Activated naive CD8-positive, alpha-beta T cell treated with anti-CD3 and anti-CD28 coated beads for 36 hours (primary cell): Measurements from ENCODE around the gene QPRT. TPM values are rescaled to one million over a fixed set of nuclear protein-coding genes. Genes with fewer than 3 reads are reported as not detected.
"Not testable (repeated sequence)": the region's sequence is repeated elsewhere in the genome, so short reads cannot be mapped to it uniquely, and the experiment has no call there.

ENCODE experiments used
- DNase-seq: peaks from one replicate; pipeline ENCODE4 v3.0.0; 2021
- H3K27ac Mint-ChIP-seq: one replicate; pipeline ENCODE4 v1.8.0; 2022; ENCODE audit warnings: mild to moderate bottlenecking, moderate library complexity, mixed read lengths
- H3K27me3 Mint-ChIP-seq: one replicate; pipeline ENCODE4 v1.8.0; 2022; ENCODE audit warnings: mild to moderate bottlenecking, mixed read lengths
- H3K36me3 Mint-ChIP-seq: one replicate; pipeline ENCODE4 v1.8.0; 2021; ENCODE audit warnings: mild to moderate bottlenecking, mixed read lengths
- H3K4me1 Mint-ChIP-seq: one replicate; pipeline ENCODE4 v1.8.0; 2021; ENCODE audit warnings: mixed read lengths
- H3K4me3 Mint-ChIP-seq: one replicate; pipeline ENCODE4 v1.8.0; 2022; ENCODE audit warnings: mild to moderate bottlenecking, moderate library complexity, mixed read lengths
- H3K9me3 Mint-ChIP-seq: one replicate; pipeline ENCODE4 v1.8.0; 2022; ENCODE audit warnings: mixed read lengths
- total RNA-seq, 2 experiments: library from RNA; stranded (reverse); gene quantifications; one replicate each; pipeline ENCODE4 v1.2.3, GENCODE V29; 2021

The QPRT gene
- total RNA-seq: 1 to 10 TPM; 5.4 to 5.5 TPM

- Mint-ChIP-seq H3K27me3 (no peaks in the 10 kb centered on the region), H3K36me3 (no peaks in the 10 kb centered on the region), H3K4me3 (peak within 1 kb of the TSS; percentile 54), H3K27ac (peak within 1 kb of the TSS; percentile 75), H3K9me3 (no peaks in the 10 kb centered on the region), H3K4me1 (peaks cover 20% of the 10 kb centered on the region)
- no peak for DNase-seq
Measured at GRCh38 chr16:29678691-29679267, at the start of gene QPRT. TSS of gene QPRT (plus strand) at chr16:29679180. CDS start at chr16:29679198, 18 bp downstream.

GRCh38 chr16:29629318-29629717 lies 49.7 kb upstream of the QPRT start:
- H3K27me3 Mint-ChIP-seq, DNase-seq, H3K36me3 Mint-ChIP-seq, H3K4me3 Mint-ChIP-seq, H3K9me3 Mint-ChIP-seq, H3K27ac Mint-ChIP-seq: not testable (repeated sequence)
- peaks cover 10% of the 10 kb centered on the region for H3K4me1 Mint-ChIP-seq

- DNase-seq, H3K27ac Mint-ChIP-seq, H3K27me3 Mint-ChIP-seq: not testable (repeated sequence)
Measured at GRCh38 chr16:29631658-29632057, 47.3 kb upstream of the QPRT start.

DNA sequence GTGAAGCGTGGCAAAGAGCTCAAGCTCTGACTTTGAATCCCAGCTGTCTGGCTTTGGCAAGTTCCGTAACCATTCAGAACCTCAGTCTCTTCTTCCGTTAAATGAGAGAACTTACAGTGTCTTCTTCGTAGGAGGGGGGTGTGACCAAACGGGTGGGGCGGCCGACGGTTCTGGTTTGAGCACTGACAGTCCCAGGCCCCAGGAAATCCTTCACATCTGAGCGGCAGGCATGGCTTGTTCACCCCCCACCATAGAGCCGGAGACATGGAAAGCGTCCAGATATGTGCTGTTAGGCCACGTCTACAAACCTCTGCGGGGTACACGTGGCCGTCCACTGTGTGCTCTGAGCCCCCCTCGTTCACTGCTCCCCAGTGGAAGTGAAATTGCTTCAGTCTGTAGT lies 43.1 kb upstream of the QPRT start:
- H3K9me3 Mint-ChIP-seq, H3K4me3 Mint-ChIP-seq, H3K27me3 Mint-ChIP-seq, DNase-seq, H3K27ac Mint-ChIP-seq, H3K36me3 Mint-ChIP-seq, H3K4me1 Mint-ChIP-seq: not testable (repeated sequence)

More at GRCh38 chr16:29631658-29632057, 47.3 kb upstream of the QPRT start:
- not testable (repeated sequence) for H3K4me3 Mint-ChIP-seq, H3K9me3 Mint-ChIP-seq, H3K36me3 Mint-ChIP-seq
- H3K4me1 Mint-ChIP-seq: peaks cover 10% of the 10 kb centered on the region

DNA sequence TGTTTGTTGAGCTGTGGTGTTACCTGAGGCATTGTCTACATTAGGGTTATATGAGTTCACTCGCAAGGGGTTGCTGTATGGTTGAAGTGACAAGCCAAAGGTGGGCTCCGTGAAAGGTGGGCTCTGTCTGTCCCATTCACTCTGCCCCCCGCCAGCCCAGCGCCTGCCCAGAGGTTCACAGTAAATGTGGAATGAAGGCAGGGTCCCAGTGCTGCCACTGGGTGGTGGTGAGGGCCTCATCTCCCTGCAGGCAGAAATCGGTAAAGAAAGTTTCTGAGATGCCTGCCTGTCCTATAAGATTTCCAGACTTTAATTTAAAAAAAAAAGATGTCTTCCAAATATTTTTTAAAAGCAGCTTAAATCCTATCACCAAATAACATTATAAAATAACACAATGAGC lies 42.6 kb upstream of the QPRT start:
- not testable (repeated sequence) for H3K4me3 Mint-ChIP-seq, H3K36me3 Mint-ChIP-seq, H3K27me3 Mint-ChIP-seq, H3K27ac Mint-ChIP-seq, H3K9me3 Mint-ChIP-seq, DNase-seq, H3K4me1 Mint-ChIP-seq

DNA sequence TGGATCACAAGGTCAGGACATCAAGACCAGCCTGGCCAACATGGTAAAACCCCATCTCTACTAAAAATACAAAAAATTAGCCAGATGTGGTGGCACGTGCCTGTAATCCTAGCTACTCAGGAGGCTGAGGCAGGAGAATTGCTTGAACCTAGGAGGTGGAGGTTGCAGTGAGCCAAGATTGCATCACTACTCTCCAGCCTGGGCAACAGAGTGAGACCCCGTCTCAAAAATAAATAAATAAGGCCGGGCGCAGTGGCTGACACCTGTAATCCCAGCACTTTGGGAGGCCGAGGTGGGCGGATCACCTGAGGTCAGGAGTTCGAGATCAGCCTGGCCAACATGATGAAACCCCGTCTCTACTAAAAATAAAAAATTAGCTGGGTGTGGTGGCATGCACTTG lies 40.2 kb upstream of the QPRT start:
- peaks cover 14% of the 10 kb centered on the region for H3K4me1 Mint-ChIP-seq
- H3K27me3 Mint-ChIP-seq, DNase-seq, H3K9me3 Mint-ChIP-seq, H3K36me3 Mint-ChIP-seq, H3K4me3 Mint-ChIP-seq, H3K27ac Mint-ChIP-seq: not testable (repeated sequence)

DNA sequence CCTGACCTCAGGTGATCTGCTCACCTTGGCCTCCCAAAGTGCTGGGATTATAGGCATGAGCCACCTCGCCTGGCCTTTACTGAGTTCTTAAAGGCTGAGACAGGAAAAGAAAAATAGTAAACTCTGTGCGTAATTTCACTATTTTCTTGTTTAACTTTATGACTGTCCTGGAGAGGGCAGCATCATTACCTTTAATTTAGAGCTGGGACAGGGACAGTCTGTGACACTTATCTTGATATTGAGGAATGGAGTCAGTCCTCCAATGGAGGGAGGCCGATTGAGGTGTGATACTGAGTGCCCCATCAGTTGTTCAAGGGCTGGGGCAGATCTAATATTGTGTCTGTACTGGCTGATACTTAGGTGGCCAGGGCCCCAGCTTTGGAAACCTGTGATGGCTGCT lies 37.4 kb upstream of the QPRT start:
- Mint-ChIP-seq H3K36me3 (no peaks in the 10 kb centered on the region), H3K4me3 (no peak overlapping the region), H3K9me3 (no peaks in the 10 kb centered on the region), H3K27ac (peak overlapping the region; percentile 62), H3K27me3 (no peaks in the 10 kb centered on the region), H3K4me1 (peaks cover 30% of the 10 kb centered on the region)
- DNase-seq: no peak

- H3K27me3 Mint-ChIP-seq: no peaks in the 10 kb centered on the region
- no peak for DNase-seq
- no peaks in the 10 kb centered on the region for H3K9me3 Mint-ChIP-seq
- no peak overlapping the region for H3K4me3 Mint-ChIP-seq
- H3K27ac Mint-ChIP-seq: no peak overlapping the region
- no peaks in the 10 kb centered on the region for H3K36me3 Mint-ChIP-seq
- peaks cover 30% of the 10 kb centered on the region for H3K4me1 Mint-ChIP-seq
Measured at GRCh38 chr16:29643596-29643995, 35.4 kb upstream of the QPRT start.

DNA sequence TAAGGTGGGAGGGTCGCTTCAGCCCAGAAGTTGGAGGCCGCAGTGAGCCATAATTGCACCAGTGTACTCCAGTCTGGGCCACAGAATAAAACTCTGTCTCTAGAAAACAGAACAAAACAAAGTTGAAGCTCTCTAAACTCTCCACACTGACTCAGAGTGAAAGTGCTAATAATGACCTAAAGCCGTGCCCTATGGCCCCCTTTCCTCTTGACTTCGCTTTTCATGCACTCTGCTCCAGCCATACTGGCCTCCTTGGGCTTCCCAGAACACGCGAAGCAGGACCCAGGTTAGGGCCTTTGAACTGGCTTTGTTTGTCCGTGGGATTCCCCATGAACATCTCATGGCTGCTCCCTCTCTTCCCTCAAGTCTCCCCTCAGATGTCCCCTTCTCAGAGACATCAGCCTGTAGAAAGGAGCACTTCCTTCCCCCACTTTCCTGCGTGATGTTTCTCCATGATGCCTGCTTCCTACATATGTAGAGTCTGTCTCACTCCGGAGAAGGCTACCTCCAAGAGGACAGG lies 34.6 kb upstream of the QPRT start:
- H3K27ac Mint-ChIP-seq: peak overlapping the region; percentile 9
- no peak for DNase-seq

GRCh38 chr16:29644973-29645693 lies 33.8 kb upstream of the QPRT start:
- DNase-seq: no peak
- Mint-ChIP-seq H3K9me3 (no peaks in the 10 kb centered on the region), H3K4me3 (no peak overlapping the region), H3K4me1 (peaks cover 37% of the 10 kb centered on the region), H3K27me3 (no peaks in the 10 kb centered on the region), H3K27ac (peak overlapping the region; percentile 78), H3K36me3 (no peaks in the 10 kb centered on the region)

More for the DNA sequence above, 34.6 kb upstream of the QPRT start:
- Mint-ChIP-seq H3K36me3 (no peaks in the 10 kb centered on the region), H3K27me3 (no peaks in the 10 kb centered on the region), H3K4me1 (peaks cover 30% of the 10 kb centered on the region), H3K9me3 (no peaks in the 10 kb centered on the region), H3K4me3 (no peak overlapping the region)

GRCh38 chr16:29645694-29646187 lies 33.2 kb upstream of the QPRT start:
- peaks cover 35% of the 10 kb centered on the region for H3K4me1 Mint-ChIP-seq
- no peak overlapping the region for H3K4me3 Mint-ChIP-seq
- no peaks in the 10 kb centered on the region for H3K36me3 Mint-ChIP-seq
- no peaks in the 10 kb centered on the region for H3K9me3 Mint-ChIP-seq
- no peaks in the 10 kb centered on the region for H3K27me3 Mint-ChIP-seq
- DNase-seq: no peak
- peak overlapping the region; percentile 78 for H3K27ac Mint-ChIP-seq

DNA sequence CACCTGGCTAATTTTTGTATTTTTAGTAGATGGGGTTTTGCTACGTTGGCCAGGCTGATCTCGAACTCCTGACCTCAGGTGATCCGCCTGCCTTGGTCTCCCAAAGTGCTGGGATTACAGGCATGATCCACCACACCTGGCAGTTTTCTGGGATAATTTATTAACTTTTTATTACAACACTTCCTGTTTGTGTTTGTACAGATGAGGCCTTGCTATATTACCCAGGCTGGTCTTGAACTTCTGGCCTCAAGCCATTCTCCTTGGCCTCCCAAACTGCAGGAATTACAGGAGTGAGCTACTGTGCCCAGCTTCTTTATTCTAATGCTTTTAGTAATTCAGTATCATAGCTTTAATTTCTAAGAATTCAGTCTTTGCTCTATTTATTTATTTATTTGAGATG lies 32.0 kb upstream of the QPRT start:
- no peak for DNase-seq
- Mint-ChIP-seq H3K9me3 (no peaks in the 10 kb centered on the region), H3K27me3 (no peaks in the 10 kb centered on the region), H3K27ac (no peak overlapping the region), H3K4me3 (no peak overlapping the region), H3K4me1 (peaks cover 25% of the 10 kb centered on the region), H3K36me3 (no peaks in the 10 kb centered on the region)

DNA sequence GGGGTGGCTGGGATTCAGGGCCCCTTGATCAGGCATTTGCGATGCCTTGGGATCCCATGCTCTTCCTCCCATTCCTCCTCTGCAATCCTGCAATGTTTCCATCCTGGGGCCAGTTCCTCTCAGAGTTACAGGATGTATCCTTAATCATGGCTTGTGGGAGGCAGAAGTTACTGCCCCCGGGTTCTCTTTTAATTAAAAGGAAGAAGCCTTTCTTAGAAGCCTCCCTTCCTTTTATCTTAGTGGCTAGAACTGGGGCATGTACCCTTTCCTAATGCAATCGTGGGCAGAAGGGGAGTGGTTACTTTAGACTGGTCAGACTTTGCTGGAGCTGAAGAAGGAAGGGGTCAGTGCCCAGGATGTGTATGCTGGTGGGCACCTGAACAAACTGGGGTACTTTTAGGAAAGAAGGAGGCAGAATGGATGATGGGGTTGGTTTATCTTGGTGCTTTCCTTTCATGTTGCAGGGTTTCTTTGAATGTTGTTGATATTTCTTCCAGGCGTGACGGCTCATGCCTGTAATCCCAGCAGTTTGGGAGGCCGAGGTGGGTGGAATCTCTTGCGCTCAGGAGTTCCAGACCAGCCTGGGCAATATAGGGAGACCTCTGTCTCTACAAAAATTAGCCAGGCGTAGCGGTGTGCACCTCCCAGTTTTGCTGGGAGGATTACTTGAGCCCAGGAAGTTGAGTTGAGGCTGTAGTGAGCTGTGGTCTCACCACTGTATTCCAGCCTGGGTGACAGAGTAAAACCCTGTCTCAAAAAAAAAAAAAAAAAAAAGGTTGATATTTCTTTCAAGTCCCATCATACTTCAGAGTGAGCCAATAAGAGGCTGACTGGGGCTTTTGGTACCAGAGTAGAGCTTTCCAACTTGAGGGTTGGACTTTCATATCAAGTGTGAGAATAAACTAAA lies 29.1 kb upstream of the QPRT start:
- H3K27me3 Mint-ChIP-seq: no peaks in the 10 kb centered on the region
- no peaks in the 10 kb centered on the region for H3K9me3 Mint-ChIP-seq
- no peak overlapping the region for H3K27ac Mint-ChIP-seq
- no peak for DNase-seq
- no peak overlapping the region for H3K4me3 Mint-ChIP-seq
- H3K36me3 Mint-ChIP-seq: no peaks in the 10 kb centered on the region
- peaks cover 19% of the 10 kb centered on the region for H3K4me1 Mint-ChIP-seq

- Mint-ChIP-seq H3K9me3 (no peaks in the 10 kb centered on the region), H3K27me3 (no peaks in the 10 kb centered on the region), H3K36me3 (no peaks in the 10 kb centered on the region), H3K4me3 (no peak overlapping the region), H3K4me1 (peaks cover 10% of the 10 kb centered on the region), H3K27ac (no peak overlapping the region)
- DNase-seq: no peak
Measured at GRCh38 chr16:29650771-29651170, 28.2 kb upstream of the QPRT start.

DNA sequence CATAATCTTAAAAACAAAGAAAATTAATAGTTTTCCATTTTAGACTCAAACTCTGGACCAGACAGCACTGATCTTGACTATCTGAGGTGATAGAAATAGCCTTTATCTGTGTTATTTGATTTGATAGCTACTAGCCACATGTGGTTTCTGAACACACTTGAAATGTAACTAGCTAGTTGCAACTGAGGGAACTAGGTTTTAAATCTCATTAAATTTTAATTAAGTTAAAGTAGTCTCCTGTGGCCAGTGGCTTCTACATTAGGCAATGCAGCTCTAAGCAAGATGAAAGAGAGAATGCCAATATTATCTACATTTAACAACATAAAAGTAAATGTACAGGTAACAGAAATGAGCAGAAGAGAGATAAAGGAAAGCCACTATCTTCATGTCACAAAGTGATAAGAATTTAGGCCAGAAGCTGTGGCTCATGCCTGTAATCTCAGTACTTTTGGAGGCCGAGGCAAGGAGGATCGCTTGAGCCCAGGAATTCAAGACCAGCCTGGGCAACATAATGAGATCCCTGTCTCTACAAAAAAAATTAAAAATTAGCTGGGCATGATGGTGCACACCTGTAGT lies 27.1 kb upstream of the QPRT start:
- DNase-seq: no peak
- Mint-ChIP-seq H3K36me3 (no peaks in the 10 kb centered on the region), H3K27me3 (no peaks in the 10 kb centered on the region), H3K4me1 (peaks cover 9% of the 10 kb centered on the region), H3K27ac (no peak overlapping the region), H3K4me3 (no peak overlapping the region), H3K9me3 (no peaks in the 10 kb centered on the region)
